ENCODE results near the gene ARHGAP45. TPM values are rescaled to one million over a fixed set of nuclear protein-coding genes. Genes with fewer than 3 reads are reported as not detected.

ARHGAP45 gene
- total RNA-seq, 1 experiment from 2014 or later, result 31.5 TPM

DNA sequence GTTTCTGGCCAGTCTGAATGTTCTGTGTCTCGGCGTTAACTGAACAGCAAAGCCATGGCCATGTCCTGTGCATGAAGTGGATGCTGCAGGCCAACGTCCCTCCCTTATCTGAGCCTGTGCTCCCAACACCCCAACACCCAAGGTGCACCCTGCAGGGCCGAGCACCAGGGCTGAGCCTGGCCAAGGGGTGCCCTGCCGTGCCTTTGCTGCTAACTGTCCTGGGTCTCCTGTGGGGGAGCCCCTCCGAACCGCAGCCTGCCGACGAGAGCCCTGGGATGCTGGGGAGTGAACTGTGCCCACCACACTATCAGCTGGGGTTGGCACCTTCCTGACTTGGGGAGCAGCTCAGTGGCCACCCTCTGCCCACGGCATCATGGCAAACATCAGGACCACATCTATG, 54.4 kb downstream of the ARHGAP45 start:
- Histone ChIP-seq H3K4me2 (ENCODE audit: low read depth, low read length, poor library complexity, severe bottlenecking) (no peak overlapping the region), H4K20me1 (ENCODE audit: insufficient read depth, low read depth, low read length) (no peaks in the 10 kb centered on the region), H2AFZ (ENCODE audit: low read length) (no peak overlapping the region), H3K27ac (ENCODE audit: low read length) (no peak overlapping the region), H3K4me3 (ENCODE audit: low read length) (no peak overlapping the region), H3K9me2 (replicated peaks; ENCODE audit: insufficient read depth, low read length) (no peaks in the 10 kb centered on the region), H3K36me3 (ENCODE audit: insufficient read depth, low read length) (no peaks in the 10 kb centered on the region), H3K27me3 (ENCODE audit: low read length) (no peaks in the 10 kb centered on the region), H3K4me1 (ENCODE audit: low read length) (no peaks in the 10 kb centered on the region), H3K79me2 (ENCODE audit: low read length) (no peaks in the 10 kb centered on the region), H3K9ac (ENCODE audit: low read length) (no peak overlapping the region), H3K9me3 (ENCODE audit: low read length) (no peaks in the 10 kb centered on the region)
- DNase-seq, result no peak

DNA sequence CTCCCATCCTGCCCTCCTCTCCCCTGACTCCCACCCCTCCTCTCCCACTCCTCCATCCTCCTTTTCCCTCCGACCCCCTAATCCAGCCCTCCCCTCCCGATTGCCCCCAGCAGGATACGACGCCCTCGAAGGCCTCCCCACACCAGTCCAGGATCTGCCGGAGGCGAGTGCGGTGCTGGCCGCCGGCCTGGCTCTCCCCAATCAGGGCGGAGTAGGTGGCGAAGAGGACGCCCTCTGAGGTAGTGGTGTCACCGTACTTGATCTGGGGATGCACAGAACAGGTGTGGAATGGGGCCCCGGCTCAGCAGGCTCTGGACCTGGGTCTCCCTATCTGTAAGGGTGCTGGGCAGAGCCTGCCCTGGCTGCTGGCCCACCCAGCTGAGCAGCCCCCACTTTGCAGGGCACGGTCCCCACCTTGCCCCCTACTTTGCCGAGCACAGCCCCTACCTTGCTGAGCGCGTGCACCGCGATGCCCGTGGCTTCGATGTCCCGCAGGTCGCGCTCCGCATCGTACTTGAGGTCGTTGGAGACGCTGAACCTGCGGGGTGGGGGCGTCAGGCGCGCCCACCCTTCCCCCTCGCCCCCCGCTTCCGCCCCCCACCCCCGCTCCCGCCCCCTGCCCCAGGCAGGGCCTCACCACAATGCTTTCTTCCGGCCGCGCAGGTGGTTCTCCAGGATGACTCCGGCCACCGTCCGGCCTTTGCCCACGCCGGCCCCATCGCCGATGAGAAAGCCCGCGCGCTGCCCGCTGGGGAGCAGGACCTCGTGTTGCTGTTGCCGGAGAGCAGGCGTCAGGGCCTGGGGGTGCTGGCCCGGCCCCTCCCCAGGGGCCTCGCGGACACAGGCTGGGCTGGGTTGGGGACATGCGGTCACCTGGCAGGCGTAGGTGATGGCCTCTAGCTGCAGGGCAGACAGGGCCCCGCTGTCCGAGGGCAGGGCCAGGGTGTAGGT, 55.3 kb downstream of the ARHGAP45 start:
- Histone ChIP-seq H3K4me2 (ENCODE audit: low read depth, low read length, poor library complexity, severe bottlenecking) (no peak overlapping the region), H3K79me2 (ENCODE audit: low read length) (no peaks in the 10 kb centered on the region), H3K27ac (ENCODE audit: low read length) (no peak overlapping the region), H3K9ac (ENCODE audit: low read length) (no peak overlapping the region), H4K20me1 (ENCODE audit: insufficient read depth, low read depth, low read length) (no peaks in the 10 kb centered on the region), H3K9me2 (replicated peaks; ENCODE audit: insufficient read depth, low read length) (no peaks in the 10 kb centered on the region), H3K4me3 (ENCODE audit: low read length) (no peak overlapping the region), H3K9me3 (ENCODE audit: low read length) (no peaks in the 10 kb centered on the region), H3K36me3 (ENCODE audit: insufficient read depth, low read length) (no peaks in the 10 kb centered on the region), H3K27me3 (ENCODE audit: low read length) (no peaks in the 10 kb centered on the region), H3K4me1 (ENCODE audit: low read length) (no peaks in the 10 kb centered on the region), H2AFZ (ENCODE audit: low read length) (no peak overlapping the region)
- DNase-seq, result no peak

DNA sequence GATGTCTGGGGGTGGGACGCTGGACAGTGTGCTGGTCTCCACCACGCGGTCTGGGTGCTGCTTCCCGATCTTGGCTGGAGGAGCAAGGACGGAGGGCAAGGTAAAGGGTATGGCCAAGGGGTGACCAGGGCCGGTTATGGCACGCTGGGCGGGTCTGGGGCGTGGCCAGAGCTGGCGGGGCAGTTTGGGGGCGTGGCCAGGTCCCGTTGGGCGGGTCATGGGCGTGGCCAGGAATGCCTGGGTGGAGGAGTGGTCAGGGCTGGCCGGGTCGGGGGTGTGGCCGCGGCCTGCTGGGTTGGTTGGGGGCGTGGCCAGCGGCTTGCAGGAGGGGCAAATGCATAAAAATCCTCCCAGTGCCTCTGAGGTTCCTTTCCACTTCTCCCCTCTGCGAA, 56.0 kb downstream of the ARHGAP45 start:
- Histone ChIP-seq H4K20me1 (ENCODE audit: insufficient read depth, low read depth, low read length) (no peaks in the 10 kb centered on the region), H3K9me3 (ENCODE audit: low read length) (no peaks in the 10 kb centered on the region), H3K4me1 (ENCODE audit: low read length) (no peaks in the 10 kb centered on the region), H3K27me3 (ENCODE audit: low read length) (no peaks in the 10 kb centered on the region), H3K79me2 (ENCODE audit: low read length) (no peaks in the 10 kb centered on the region), H3K9me2 (replicated peaks; ENCODE audit: insufficient read depth, low read length) (no peaks in the 10 kb centered on the region), H3K9ac (ENCODE audit: low read length) (no peak overlapping the region), H2AFZ (ENCODE audit: low read length) (no peak overlapping the region), H3K36me3 (ENCODE audit: insufficient read depth, low read length) (no peaks in the 10 kb centered on the region), H3K4me3 (ENCODE audit: low read length) (no peak overlapping the region), H3K4me2 (ENCODE audit: low read depth, low read length, poor library complexity, severe bottlenecking) (no peak overlapping the region), H3K27ac (ENCODE audit: low read length) (no peak overlapping the region)
- peak; percentile 95 for DNase-seq

DNA sequence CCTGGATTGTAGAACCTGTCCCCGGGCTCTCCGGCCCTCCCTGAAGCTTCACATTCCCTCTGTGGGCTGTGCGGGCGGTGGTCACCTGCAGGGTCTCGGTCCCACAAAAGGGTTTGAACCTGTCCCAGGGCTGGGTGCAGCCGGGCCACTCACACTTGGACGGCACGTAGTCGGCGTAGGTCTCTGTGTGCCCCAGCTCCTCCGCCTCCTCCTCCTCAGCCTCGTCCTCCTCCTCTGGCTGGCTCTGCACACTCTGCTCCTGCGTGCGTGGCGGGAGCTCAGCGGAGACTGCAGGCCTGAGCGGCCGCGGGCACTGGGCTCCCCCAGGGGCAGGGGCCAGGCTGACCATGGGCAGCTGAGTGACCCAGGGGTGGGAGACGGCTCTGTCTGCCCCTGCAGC, 56.4 kb downstream of the ARHGAP45 start:
- H3K79me2 ChIP-seq (ENCODE audit: low read length), result no peaks in the 10 kb centered on the region
- no peak for DNase-seq
- no peak overlapping the region for H3K4me3 ChIP-seq (ENCODE audit: low read length)
- no peak overlapping the region for H3K4me2 ChIP-seq (ENCODE audit: low read depth, low read length, poor library complexity, severe bottlenecking)
- no peaks in the 10 kb centered on the region for H3K4me1 ChIP-seq (ENCODE audit: low read length)
- no peaks in the 10 kb centered on the region for H3K9me2 ChIP-seq (replicated peaks; ENCODE audit: insufficient read depth, low read length)
- H2AFZ ChIP-seq (ENCODE audit: low read length), result no peak overlapping the region
- no peaks in the 10 kb centered on the region for H3K36me3 ChIP-seq (ENCODE audit: insufficient read depth, low read length)
- H3K9me3 ChIP-seq (ENCODE audit: low read length), result no peaks in the 10 kb centered on the region
- H3K9ac ChIP-seq (ENCODE audit: low read length), result no peak overlapping the region
- no peak overlapping the region for H3K27ac ChIP-seq (ENCODE audit: low read length)
- no peaks in the 10 kb centered on the region for H4K20me1 ChIP-seq (ENCODE audit: insufficient read depth, low read depth, low read length)
- H3K27me3 ChIP-seq (ENCODE audit: low read length), result no peaks in the 10 kb centered on the region

DNA sequence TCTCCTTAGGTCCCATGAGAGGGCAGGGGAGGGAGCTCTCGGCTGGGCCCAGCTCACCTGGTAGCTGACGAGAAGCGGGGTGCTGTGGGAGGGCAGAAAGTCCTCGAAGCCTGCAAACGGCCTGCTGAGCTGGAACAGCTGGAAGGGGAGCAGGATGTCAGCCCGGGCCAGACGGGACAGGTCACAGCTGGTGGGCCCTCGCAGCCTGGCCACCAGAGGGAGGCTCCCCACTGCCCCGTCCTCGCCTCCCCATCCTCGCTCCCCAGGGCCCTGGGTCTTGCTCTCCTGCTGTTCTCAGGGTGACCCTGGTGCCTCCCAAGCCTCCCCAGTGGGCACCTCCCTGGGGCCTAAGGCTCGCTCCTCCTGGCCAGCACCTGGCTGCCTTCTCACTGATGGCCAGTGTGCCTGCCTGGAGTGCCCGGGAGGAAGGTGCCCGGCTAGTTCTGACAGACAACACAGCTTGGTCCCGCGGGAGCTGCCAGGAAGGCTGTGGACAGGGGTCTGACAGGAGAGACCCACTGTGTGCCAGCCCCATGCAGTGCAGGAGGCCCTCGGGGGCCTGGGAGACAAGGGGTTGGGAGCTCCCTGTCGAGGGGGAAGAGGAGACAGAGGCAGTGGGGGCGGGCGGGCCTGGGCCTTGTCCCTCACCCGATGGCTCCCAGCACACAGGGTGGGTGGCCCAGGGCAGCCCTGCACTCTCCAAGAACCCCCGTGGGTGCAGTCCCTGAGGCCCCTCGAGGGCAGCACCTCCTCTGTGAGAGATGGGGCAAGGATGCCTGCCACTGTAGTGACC, 57.1 kb downstream of the ARHGAP45 start:
- Histone ChIP-seq H3K9ac (ENCODE audit: low read length) (no peak overlapping the region), H3K4me3 (ENCODE audit: low read length) (no peak overlapping the region), H3K9me3 (ENCODE audit: low read length) (no peaks in the 10 kb centered on the region), H3K36me3 (ENCODE audit: insufficient read depth, low read length) (no peaks in the 10 kb centered on the region), H3K27me3 (ENCODE audit: low read length) (no peaks in the 10 kb centered on the region), H3K4me2 (ENCODE audit: low read depth, low read length, poor library complexity, severe bottlenecking) (no peak overlapping the region), H3K79me2 (ENCODE audit: low read length) (no peaks in the 10 kb centered on the region), H3K4me1 (ENCODE audit: low read length) (no peaks in the 10 kb centered on the region), H2AFZ (ENCODE audit: low read length) (no peak overlapping the region), H3K27ac (ENCODE audit: low read length) (no peak overlapping the region), H4K20me1 (ENCODE audit: insufficient read depth, low read depth, low read length) (no peaks in the 10 kb centered on the region; the same call in 1 of the 2 replicates), H3K9me2 (replicated peaks; ENCODE audit: insufficient read depth, low read length) (no peaks in the 10 kb centered on the region)
- no peak for DNase-seq

DNA sequence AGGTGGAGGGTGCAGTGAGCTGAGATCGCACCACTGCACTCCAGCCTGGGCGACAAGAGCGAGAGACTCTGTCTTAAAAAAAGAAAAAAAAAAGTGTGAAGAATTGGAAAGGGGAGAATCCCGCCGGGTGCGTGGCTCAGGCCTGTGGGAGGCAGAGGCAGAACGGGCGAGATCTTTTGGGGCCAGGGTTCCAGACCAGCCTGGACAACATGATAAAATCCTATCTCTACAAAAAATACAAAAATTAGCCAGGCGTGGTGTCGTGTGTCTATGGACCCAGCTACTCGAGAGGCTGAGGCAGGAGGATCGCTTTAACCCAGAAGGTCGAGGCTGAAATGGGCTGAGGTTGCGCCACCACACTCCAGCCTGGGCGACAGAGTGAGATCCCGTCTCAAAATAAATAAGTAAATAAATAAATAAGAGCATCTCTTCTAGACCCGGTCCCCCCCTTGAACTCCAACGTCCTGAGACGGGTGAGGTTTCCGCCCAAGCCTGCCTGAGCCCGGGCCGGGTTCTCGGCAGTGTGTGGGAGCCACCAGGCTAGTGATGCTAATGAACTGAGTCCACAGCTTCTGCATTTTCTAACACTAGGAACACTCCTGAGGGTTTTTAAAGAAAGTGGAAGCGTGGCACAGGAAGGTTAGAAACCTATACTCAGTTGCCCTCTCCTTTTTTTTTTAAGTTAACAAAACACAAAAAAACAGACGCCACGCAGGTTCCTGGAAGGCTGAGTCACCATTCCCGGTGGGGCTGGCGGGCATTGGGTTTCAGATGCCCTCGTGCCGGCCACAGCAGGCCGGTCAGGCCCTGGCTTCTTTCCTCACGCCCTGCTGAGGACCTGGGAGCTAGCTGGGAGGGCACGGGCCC, 58.9 kb downstream of the ARHGAP45 start:
- Histone ChIP-seq H3K79me2 (ENCODE audit: low read length) (no peaks in the 10 kb centered on the region), H3K4me3 (ENCODE audit: low read length) (no peak overlapping the region), H3K9ac (ENCODE audit: low read length) (no peak overlapping the region), H3K27ac (ENCODE audit: low read length) (no peak overlapping the region), H3K9me3 (ENCODE audit: low read length) (no peaks in the 10 kb centered on the region), H3K4me1 (ENCODE audit: low read length) (peaks cover under 1% of the 10 kb centered on the region), H3K4me2 (ENCODE audit: low read depth, low read length, poor library complexity, severe bottlenecking) (no peak overlapping the region), H2AFZ (ENCODE audit: low read length) (no peak overlapping the region), H3K27me3 (ENCODE audit: low read length) (no peaks in the 10 kb centered on the region), H3K36me3 (ENCODE audit: insufficient read depth, low read length) (no peaks in the 10 kb centered on the region), H4K20me1 (ENCODE audit: insufficient read depth, low read depth, low read length) (peaks cover 11% of the 10 kb centered on the region; the same call in 1 of the 2 replicates), H3K9me2 (replicated peaks; ENCODE audit: insufficient read depth, low read length) (no peaks in the 10 kb centered on the region)
- DNase-seq, result no peak

DNA sequence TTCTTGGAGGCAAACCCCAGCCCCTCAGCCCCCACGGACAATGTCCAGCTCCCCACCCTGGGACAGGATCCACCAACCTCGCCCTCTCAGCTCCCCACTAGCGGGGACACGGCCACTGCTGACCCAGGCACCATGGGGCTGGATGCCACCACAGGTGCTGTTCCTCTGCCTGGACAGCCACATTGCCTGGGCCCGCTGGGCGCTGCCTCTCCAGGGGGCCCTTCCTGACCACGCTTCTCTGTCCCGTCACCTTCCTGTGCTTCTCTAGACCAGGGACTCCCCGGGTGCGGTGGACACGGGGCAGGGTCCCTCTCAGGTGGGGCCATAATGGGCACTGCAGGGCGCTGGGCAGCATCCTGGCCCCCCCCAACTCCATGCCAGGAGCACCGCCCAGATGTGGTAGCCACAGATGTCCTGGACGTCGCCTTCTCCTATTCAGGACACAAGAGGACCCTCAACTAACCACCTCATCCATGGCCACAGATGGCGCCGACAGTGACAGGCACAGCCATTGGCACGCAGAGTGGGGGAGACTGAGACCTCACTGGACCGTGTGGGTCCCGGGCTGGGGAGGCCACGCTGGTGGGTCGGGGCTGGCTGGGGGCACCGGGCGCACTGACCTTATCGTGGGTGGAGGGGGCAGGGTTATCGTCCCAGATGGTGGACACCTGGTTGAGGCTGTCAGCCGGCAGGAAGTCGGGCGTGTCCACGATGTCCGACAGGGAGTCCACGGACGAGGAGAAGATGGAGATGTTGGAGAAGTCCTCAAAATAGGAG, 60.2 kb downstream of the ARHGAP45 start:
- no peaks in the 10 kb centered on the region for H3K36me3 ChIP-seq (ENCODE audit: insufficient read depth, low read length)
- peaks cover 24% of the 10 kb centered on the region for H4K20me1 ChIP-seq (ENCODE audit: insufficient read depth, low read depth, low read length)

More for the DNA sequence above, 60.2 kb downstream of the ARHGAP45 start:
- Histone ChIP-seq H3K4me3 (ENCODE audit: low read length) (no peak overlapping the region), H3K27me3 (ENCODE audit: low read length) (peaks cover 3% of the 10 kb centered on the region; the same call in 1 of the 2 replicates), H3K9me3 (ENCODE audit: low read length) (no peaks in the 10 kb centered on the region), H3K27ac (ENCODE audit: low read length) (no peak overlapping the region), H3K4me1 (ENCODE audit: low read length) (peaks cover 14% of the 10 kb centered on the region), H3K9ac (ENCODE audit: low read length) (no peak overlapping the region), H3K4me2 (ENCODE audit: low read depth, low read length, poor library complexity, severe bottlenecking) (no peak overlapping the region), H3K79me2 (ENCODE audit: low read length) (no peaks in the 10 kb centered on the region), H3K9me2 (replicated peaks; ENCODE audit: insufficient read depth, low read length) (no peaks in the 10 kb centered on the region), H2AFZ (ENCODE audit: low read length) (no peak overlapping the region)
- no peak for DNase-seq
